HG03354 (cell line): ENCODE data around the gene PCCA.
"Not testable (repeated sequence)": the region's sequence is repeated elsewhere in the genome, so short reads cannot be mapped to it uniquely, and the experiment has no call there.

ENCODE experiments used
- ATAC-seq: cut with Tn5 transposase; IDR thresholded peaks from one replicate; pipeline ENCODE4 v1.9.1; 2021; ENCODE audit warnings: mild to moderate bottlenecking; ENCODE audit not compliant: unreplicated experiment, poor library complexity, severe bottlenecking

PCCA gene

DNA sequence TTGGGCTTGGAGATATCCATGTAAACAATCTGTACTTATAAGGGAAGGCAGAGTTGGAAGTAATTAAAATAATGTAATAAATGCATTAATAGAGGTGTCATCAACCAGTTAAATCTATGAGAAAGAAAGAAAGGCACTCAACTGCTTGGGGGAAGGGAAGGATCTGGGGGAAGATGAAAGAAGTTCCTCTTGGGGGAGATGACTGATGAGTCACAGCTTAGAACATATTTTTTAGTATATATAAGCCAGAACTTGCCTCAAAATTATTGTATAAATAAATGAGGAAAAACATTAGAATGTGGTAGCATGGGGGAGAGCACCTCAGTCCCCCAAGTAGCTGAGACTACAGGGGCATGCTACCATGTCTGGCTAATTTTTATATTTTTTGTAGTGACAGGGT is 293.9 kb downstream of the PCCA start:
- ATAC-seq: no peak

DNA sequence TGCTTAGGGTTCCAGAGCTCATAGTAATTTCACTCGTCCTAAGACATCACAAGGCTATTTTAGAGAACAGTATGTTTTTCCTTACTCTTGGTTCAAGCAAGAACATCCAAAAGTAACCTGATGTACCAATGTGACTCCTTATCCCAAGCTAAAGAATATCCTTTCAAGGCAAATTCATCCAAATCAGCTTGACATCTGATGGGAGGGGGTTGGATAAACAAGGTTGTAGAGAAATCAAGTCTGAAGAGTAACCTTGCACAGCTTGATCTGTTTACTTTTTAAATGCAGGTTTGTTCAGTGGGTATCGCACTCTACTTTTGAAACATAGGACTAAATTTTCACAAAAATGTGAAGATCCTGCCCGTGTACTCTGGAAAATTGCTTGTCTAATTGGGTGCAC is 298.5 kb downstream of the PCCA start:
- no peak for ATAC-seq

- not testable (repeated sequence) for ATAC-seq
Measured at GRCh38 chr13:100388150-100388549, 299.3 kb downstream of the PCCA start.

DNA sequence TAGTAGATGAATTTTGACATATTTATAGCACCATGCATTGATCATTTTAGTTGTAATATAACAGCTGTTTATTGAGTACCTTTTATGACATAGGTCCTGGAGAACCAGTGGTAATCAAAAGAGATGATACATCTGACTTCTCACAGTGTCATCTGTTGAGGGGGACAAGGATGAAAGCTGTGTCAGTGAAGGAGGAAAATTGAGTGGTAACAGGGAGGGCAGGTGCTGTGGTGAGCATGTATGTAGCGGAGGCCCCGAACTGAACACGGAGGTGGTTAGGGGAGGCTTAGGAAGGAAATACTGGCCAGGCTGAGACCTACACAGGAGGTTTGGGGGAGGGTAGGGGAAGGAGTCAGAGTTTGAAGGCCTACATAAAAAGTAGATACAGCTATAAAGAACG is 300.0 kb downstream of the PCCA start:
- no peak for ATAC-seq

- ATAC-seq: no peak
Measured at GRCh38 chr13:100389617-100390016, 300.7 kb downstream of the PCCA start.

DNA sequence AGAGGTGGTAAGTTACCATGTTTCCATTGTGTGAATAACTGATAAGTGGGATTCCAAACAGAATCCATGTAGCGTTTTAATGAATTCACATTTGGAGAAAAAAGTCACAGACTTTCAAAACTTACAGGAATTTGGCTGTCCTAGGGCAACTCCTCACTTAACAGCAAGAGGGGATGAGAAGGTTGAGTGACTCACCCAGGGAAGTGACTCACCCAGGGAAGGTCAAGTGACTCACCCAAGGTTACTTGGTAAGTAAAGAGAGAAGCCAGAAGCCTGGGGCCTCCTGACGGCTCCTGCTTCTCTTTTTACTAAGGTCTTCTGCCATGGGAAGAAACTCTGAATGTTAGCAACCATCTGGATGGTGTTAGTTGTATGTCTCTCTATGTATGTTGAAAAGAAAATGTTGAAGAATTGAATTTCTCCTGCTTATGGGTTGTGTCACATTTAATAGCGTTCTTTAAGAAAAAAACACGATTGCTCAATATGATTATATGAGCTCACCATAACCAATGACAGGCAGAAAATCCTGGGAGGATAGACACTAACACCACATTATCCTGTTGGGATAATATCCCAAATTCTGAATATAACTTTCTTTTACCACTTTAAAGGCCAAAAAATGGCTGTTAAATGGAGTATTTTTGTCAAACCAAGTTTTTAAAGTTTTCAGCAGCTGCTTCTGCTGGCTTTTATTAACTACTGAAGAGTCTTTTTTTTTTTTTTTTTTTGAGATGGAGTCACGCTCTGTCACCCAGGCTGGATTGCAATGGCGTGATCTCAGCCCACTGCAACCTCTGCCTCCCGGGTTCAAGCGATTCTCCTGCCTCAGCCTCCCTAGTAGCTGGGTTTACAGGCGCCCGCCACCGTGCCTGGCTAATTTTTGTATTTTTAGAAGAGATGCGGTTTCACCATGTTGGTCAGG is 304.1 kb downstream of the PCCA start:
- peak; percentile 52 for ATAC-seq

- peak; percentile 90 for ATAC-seq
Measured at GRCh38 chr13:100394005-100394695, 305.3 kb downstream of the PCCA start.

GRCh38 chr13:100395698-100396373 is 306.9 kb downstream of the PCCA start:
- no peak for ATAC-seq

DNA sequence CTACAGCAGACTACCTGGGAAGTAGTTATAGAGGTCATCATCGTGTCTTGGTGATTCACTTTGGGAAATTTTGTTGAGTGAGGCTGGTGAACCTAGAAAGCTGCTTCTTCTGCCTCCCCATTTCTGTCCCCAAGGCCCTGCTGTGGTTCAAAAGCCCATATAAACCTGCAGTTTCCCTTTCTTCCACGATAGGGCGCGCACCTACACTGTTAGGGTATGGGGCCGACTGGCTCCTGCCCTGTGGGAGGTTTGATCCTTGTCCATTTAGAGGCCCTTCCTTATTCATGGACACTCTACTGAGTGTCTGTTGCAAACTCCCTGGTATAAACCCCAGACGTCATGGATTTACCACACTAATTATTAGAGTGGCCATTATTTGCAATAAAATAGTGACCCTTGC is 307.9 kb downstream of the PCCA start:
- ATAC-seq: no peak

DNA sequence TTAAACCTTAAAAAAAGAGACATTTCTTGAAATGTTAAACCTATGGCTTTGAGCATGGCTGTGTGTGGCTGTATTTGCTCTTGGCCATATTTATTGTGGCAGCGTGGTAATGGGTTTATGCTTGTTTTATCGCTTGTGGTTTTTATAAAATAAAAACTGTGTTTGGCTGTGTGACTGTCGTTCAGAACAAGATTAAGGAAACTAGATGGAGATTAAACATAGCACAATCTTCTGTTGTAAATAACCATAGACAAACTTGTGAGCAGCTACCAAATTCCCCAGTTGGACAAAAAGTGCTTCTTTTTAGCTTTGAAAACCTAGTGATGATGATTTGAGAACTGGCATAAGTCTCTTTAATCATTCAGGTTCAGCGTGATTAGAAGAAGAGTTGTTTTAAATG is 308.7 kb downstream of the PCCA start:
- ATAC-seq: no peak

DNA sequence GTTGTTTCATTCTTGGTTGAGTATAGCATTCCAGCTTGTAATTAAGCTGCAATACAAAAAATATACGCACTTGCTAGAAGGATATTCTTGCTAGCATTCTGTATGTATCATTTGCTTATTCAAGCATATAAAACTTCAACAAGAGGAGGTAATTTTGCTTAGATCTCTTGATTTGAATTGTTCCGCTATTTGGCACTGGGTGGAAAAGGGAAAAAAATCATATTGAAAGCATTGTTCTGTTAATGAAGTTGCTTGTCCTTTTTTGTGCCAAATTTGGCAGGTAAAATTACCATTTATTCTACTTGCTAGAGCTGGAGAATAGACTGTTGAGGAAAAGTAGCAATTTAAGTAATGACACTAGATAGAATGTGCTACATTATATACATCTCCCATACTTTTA is 309.5 kb downstream of the PCCA start:
- no peak for ATAC-seq

GRCh38 chr13:100399455-100399854 is 310.6 kb downstream of the PCCA start:
- no peak for ATAC-seq

GRCh38 chr13:100403675-100404074 is 314.8 kb downstream of the PCCA start:
- no peak for ATAC-seq

- ATAC-seq: no peak
Measured at GRCh38 chr13:100409132-100409531, 320.2 kb downstream of the PCCA start.

DNA sequence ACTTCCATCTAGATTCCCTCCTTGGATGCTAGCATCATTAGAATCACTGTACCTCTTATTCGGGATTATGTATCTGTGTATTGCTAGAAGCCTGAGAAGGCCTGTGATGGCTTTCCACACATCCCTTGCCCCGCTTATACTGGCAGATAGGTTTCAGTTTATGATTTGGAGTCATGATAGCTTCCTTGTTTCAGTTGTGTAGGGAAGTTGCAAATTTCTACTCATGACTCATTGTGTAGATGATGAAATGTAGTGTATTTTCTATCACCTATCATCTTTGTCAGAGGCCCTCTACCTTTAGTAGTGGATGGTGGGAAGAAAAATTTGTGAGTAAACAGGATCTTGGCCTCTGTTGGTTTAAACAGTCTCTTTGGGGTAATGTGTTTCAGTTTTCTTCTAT is 334.5 kb downstream of the PCCA start:
- no peak for ATAC-seq

- no peak for ATAC-seq
Measured at GRCh38 chr13:100428986-100429385, 340.1 kb downstream of the PCCA start.

- ATAC-seq: peak; percentile 67
Measured at GRCh38 chr13:100432611-100433010, 343.7 kb downstream of the PCCA start.

GRCh38 chr13:100433475-100433874 is 344.6 kb downstream of the PCCA start:
- ATAC-seq: no peak

DNA sequence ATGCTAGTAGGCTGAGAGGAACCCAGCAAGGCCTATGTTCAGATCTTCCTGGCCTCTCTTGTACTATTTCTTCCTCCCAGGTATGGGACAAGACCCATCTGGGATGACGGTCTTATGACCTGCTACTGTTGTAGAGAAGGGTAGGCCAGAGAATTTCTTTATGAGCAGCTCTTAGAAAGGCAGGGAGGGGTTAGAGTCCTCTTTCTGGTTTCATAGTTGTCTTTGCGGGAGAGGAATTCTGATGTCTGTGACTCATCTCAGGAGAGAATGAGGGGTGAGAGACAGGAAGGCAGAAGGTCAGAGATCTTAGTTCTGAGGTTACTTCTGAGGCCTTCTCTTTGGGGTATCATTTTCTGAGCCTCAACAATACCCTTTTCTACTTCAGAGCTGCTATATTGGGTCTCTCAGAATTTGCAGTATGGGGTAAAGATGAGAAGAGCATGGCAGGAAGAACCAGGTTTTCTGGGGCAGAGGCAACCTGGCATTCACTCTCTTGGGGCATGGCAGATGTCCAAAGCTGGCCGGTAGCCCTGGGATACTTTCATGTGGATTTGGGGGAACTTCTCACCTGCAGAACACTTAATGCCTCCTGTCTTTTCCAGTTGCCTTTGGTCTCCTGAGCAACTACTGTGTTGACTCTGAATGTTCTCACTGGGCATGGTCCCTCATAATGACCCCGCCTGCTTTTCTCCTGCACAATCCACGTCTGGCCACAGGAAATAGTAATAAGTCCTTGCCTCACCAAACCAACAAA is 345.3 kb downstream of the PCCA start:
- ATAC-seq: peak; percentile 77

GRCh38 chr13:100436099-100436498 is 347.2 kb downstream of the PCCA start:
- ATAC-seq: no peak
